Retinal pigment epithelial cell (primary cell): Measurements from ENCODE around the gene ZFYVE28.

Experiments
- DNase-seq: peaks from one replicate; pipeline ENCODE4 v3.0.0-alpha.2; 2010; ENCODE audit warnings: low read depth
- H3K4me3 ChIP-seq: 2 replicates; pipeline ENCODE4 v1.5.1; 2011; ENCODE audit warnings: mild to moderate bottlenecking, low read length, control low read depth, moderate library complexity
- CTCF ChIP-seq: conservative IDR thresholded peaks from 2 replicates; pipeline ENCODE4 v1.5.1; 2011; ENCODE audit warnings: low read depth, low read length, control low read depth, inconsistent platforms

Gene ZFYVE28

DNA sequence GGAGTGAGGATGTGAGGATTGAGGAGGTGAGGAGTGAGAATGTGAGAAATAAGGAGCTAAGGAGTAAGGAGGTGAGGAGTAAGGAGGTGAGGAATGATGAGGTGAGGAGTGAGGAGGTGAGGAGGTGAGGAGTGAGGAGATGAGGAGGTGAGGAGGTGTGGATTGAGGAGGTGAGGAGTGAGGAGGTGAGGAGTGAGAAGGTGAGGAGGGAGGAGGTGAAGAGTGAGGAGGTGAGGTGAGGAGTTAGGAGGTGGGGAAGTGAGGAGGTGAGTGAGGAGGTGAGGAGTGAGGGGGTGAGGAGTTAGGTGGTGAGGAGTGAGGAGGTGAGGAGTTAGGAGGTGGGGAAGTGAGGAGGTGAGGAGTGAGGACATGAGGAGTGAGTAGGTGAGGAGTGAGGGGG, 81.8 kb downstream of the ZFYVE28 start:
- no peak for TF ChIP-seq CTCF
- DNase-seq = no peak
- H3K4me3 ChIP-seq = no peak overlapping the region

DNA sequence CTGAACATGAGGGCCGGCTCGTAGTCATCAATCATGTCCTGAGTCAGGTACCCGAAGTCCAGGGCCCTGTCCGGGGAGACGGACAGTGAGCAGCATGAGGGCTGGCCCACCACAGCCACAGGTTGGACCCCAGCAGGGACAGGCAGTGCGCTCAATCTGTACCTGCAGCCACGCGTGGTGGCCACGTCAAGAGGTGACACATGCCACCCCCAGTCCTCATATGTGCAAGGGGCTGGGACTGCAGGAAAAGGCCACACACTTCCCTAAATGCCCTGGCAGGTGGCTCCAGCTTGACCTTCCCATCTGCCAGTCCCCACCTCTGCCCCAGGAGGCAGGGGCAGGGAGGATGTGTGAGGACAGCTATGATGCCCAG, 82.7 kb downstream of the ZFYVE28 start:
- H3K4me3 ChIP-seq = no peak overlapping the region
- DNase-seq = no peak

DNA sequence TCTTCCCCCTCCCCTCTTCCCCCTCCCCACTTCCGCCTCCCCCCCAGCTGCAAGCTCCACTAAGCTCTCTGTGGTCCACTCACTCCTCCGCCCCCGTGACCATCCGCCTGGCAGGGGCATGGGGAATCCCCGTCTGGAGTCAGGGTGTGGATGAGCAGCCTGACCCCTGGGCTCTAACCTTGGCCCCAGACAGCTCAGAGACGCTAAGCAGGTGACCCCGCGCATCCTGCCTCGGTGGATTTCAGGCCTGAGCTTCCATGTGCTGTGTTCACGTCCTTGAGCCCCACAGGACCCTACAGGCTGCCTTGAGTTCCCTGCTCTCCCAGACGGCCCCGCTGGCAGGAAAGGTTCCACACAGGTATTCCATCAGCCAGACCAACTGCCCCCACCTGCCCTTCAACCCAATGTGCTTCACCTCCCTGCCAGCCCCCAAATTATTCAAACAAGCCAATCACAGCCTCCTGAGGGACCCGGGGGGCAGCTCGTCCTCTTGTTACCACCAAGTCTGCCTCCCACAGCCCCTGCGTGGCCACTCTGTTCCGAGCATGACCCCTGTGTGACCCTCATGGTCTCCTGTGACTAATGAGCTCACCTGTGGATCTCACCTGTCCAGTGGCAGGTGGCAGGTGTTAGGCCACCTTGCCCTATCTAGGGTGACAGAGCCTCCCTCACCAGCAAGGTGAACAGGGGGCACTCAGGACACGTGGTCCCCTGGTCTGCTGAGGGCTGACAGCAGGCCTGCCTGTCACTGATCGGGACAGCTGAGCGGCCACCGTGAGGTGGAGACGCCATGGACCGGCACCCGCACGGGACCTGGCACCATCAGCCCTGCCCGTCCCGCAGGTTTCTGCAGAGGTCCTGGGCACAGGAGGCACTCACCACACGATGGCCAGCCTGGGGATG, 83.4 kb downstream of the ZFYVE28 start:
- DNase-seq = no peak
- TF ChIP-seq CTCF = no peak

More for the DNA sequence above, 82.7 kb downstream of the ZFYVE28 start:
- no peak for TF ChIP-seq CTCF

DNA sequence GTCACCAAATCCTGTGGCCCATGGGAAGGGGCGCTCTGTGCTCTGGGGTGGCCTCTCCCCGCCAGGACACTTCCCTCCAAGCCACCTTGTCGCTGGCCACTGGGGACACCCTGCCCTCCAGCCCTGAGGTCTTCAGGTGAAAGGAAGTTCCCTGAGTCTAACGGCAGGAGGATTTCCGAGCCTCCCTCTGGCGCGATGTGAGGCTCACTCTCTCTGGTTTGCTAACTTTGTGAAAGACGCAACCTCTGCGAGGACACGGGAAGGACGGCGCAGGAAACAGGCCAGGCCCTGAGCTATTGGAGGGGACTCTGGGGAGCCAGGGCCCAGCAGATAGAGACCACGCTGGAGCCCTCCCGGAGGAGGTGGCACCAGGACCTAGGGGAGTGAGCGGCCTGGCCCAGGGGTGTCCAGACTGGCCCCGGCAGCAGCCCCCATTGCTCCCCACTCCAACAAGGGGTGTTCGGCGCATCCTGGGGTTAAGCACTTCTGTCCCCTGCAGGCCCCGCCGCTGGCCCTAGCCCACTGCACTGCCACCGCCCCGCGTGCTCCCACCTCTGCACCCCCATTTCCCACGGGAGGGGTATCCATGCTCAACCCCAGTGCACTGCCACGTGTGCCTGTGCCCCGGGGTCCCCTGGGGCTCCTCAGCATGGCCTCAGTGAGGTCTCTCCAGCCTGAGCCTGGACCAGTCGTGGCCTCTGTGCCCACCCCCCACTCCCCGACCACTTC, 84.4 kb downstream of the ZFYVE28 start:
- no peak for TF ChIP-seq CTCF
- no peak for DNase-seq
- no peak overlapping the region for H3K4me3 ChIP-seq

More for the DNA sequence above, 83.4 kb downstream of the ZFYVE28 start:
- H3K4me3 ChIP-seq = no peak overlapping the region

- H3K4me3 ChIP-seq = no peak overlapping the region
- no peak for TF ChIP-seq CTCF
- no peak for DNase-seq
Measured at GRCh38 chr4:2333356-2333841, 85.0 kb downstream of the ZFYVE28 start.

DNA sequence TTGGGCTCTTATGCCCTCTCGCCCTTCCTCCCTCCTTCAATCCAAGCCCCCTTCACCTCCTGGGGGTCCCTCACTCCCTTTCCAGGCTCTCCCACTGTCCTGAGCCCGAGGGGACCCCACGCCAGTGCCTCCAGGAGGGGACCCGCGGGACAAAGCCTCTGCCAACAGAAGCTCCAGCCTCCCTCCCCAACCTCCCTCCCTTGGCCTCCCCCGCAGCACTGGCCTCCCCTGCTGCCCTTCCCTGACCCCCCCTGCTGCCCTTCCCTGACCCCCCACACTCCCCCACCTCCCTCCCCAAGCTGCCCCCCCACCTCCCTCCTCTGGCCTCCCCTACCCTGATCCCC, 85.5 kb downstream of the ZFYVE28 start:
- no peak for TF ChIP-seq CTCF
- DNase-seq = no peak

More for the DNA sequence above, 85.5 kb downstream of the ZFYVE28 start:
- H3K4me3 ChIP-seq = no peak overlapping the region
